ENCODE measurements around the gene TGM4. TPM values are rescaled to one million over a fixed set of nuclear protein-coding genes. Genes with fewer than 3 reads are reported as not detected.
A peak's percentile ranks its signal among the peaks of the same experiment; 100 is the strongest.

Gene TGM4
- not detected in 2 replicates for total RNA-seq (2013; cell fraction: nucleolus; rRNA removed)
- not detected in 2 replicates for total RNA-seq (2014; rRNA removed)
- not detected in 2 replicates for total RNA-seq (2014; rRNA removed; fragmentation: Illumina TruSeq; extraction: Trizol)
- total RNA-seq (2021) = not detected in 2 replicates
- polyA plus RNA-seq (2011; ENCODE audit: low read depth) = not detected
- not detected in 2 replicates for polyA plus RNA-seq (2011; rRNA removed)
- 0.03 TPM in 1 of 2 replicates, not detected in the other for polyA plus RNA-seq (2011; cell fraction: cytosol; rRNA removed)
- 0.03 TPM in 1 of 2 replicates, not detected in the other for polyA plus RNA-seq (2011; cell fraction: nucleus; rRNA removed)
- not detected in 2 replicates for polyA plus RNA-seq (2012)
- not detected in 2 replicates for polyA plus RNA-seq (2014; fragmentation: Illumina TruSeq; extraction: Trizol)
- polyA plus RNA-seq (2014; fragmentation: Nextera tagmentation; extraction: Ambion mirVana) = not detected
- not detected in 2 replicates for polyA plus RNA-seq (2014; rRNA removed)
- not detected for polyA plus RNA-seq (2016; fragmentation: Nextera tagmentation; extraction: Ambion mirVana)
- polyA minus RNA-seq (2011; rRNA and poly(A)+ RNA removed) = 0.05 TPM in 1 of 2 replicates, not detected in the other
- not detected in 2 replicates for polyA minus RNA-seq (2011; cell fraction: cytosol; rRNA and poly(A)+ RNA removed)
- not detected in 2 replicates for polyA minus RNA-seq (2011; cell fraction: nucleus; rRNA and poly(A)+ RNA removed)
- percentile 7 among the genes with signal in this experiment for Bru-seq, nascent RNA
- percentile 5 among the genes with signal in this experiment for BruChase-seq, experiment 1, labeled RNA remaining after a 6-hour chase
- BruChase-seq, experiment 2, labeled RNA remaining after a 2-hour chase = percentile 5 among the genes with signal in this experiment
- long read RNA-seq, experiment 1 = 0 reads
- long read RNA-seq, experiment 2 = 0 reads

GRCh38 chr3:44874308-44874707 is at the start of gene TGM4:
Gene TGM4 (plus strand): TSS chr3:44874608. CDS start chr3:44874679, 71 bp downstream.
- no peak within 1 kb of the TSS for H3K9ac ChIP-seq (ENCODE audit: control insufficient read depth, insufficient read depth, low read length)
- DNase-seq (ENCODE audit: low read depth, low spot score) = no peak
- H3K36me3 ChIP-seq (ENCODE audit: control insufficient read depth in 2 of 2, insufficient read depth in 2 of 2, low read length in 1 of 2) = no peaks in the 10 kb centered on the region
- intact Hi-C loops (cut with micrococcal nuclease; ENCODE audit: unreplicated experiment) (no loop called here), in situ Hi-C loops (cut with MboI) (no loop called here)
- no peak for ATAC-seq
- ChIA-PET SMC1A (ENCODE audit: uncharacterized antibody, unreplicated experiment) (no interaction called here), RAD21 (ENCODE audit: unreplicated experiment) (no interaction called here), POLR2A (no interaction called here), CTCF (interaction anchor here (0.6 kb wide), 1 partner anchor 12 kb away, joined by 3 read pairs; no protein-coding TSS in a partner anchor)
- WGBS (ENCODE audit: insufficient coverage, insufficient replicate concordance, low lambda C conversion rate, missing lambda C conversion rate) = 38% methylated on average over 5 of the region's 5 CpGs
- H3K27me3 ChIP-seq (replicated peaks in 1 of 2; ENCODE audit: control insufficient read depth in 2 of 2, insufficient read depth in 2 of 2, low read length in 1 of 2) = no peaks in the 10 kb centered on the region
- H3K4me1 ChIP-seq (ENCODE audit: control insufficient read depth, insufficient read depth, low read length) = no peaks in the 10 kb centered on the region
- no TSS peak for BruUV-seq (replicated peaks)
- H3K27ac ChIP-seq (ENCODE audit: control insufficient read depth, insufficient read depth) = no peak within 1 kb of the TSS
- no peak for FAIRE-seq
- no peaks in the 10 kb centered on the region for H3K9me3 ChIP-seq (replicated peaks; ENCODE audit: control insufficient read depth, insufficient read depth, low read length)
- no peaks in the 10 kb centered on the region for H4K20me1 ChIP-seq (ENCODE audit: control insufficient read depth, insufficient read depth)
- TF ChIP-seq POLR2A (IDR thresholded peaks at IDR 0.05; ENCODE audit: low read depth, low read length) (no peak), SMC3 (IDR thresholded peaks at IDR 0.05; ENCODE audit: borderline replicate concordance, low read length) (no peak), SP1 (IDR thresholded peaks at IDR 0.05; ENCODE audit: low read depth, low read length) (no peak), CHD4 (IDR thresholded peaks at IDR 0.05) (no peak), MTA3 (IDR thresholded peaks at IDR 0.05; ENCODE audit: borderline replicate concordance, low read length) (no peak), RBBP5 (conservative IDR thresholded peaks at IDR 0.05) (no peak), NKRF (conservative IDR thresholded peaks at IDR 0.05) (no peak), CBX5 (IDR thresholded peaks at IDR 0.05; ENCODE audit: low read depth) (no peak), EZH2 (IDR thresholded peaks at IDR 0.05; ENCODE audit: borderline replicate concordance, control insufficient read depth, low read depth, low read length) (no peak), ZNF592 (IDR thresholded peaks at IDR 0.05) (no peak), MXI1 (IDR thresholded peaks at IDR 0.05; ENCODE audit: low read depth, low read length) (no peak), FOXK2 (IDR thresholded peaks at IDR 0.05) (no peak), POU2F2 (IDR thresholded peaks at IDR 0.05; ENCODE audit: borderline replicate concordance, low read depth, low read length) (no peak)
- TF ChIP-seq, protein P1, sequence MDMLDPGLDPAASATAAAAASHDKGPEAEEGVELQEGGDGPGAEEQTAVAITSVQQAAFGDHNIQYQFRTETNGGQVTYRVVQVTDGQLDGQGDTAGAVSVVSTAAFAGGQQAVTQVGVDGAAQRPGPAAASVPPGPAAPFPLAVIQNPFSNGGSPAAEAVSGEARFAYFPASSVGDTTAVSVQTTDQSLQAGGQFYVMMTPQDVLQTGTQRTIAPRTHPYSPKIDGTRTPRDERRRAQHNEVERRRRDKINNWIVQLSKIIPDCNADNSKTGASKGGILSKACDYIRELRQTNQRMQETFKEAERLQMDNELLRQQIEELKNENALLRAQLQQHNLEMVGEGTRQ (IDR thresholded peaks at IDR 0.05; ENCODE audit: borderline replicate concordance, low read depth, low read length) = no peak
- no peaks in the 10 kb centered on the region for H3K79me2 ChIP-seq (ENCODE audit: control insufficient read depth, insufficient read depth, low read length)
- no peak within 1 kb of the TSS for H3K4me3 ChIP-seq
- no peak within 1 kb of the TSS for H3K4me2 ChIP-seq (ENCODE audit: control insufficient read depth, insufficient read depth)
- no peak within 1 kb of the TSS for H2AFZ ChIP-seq (ENCODE audit: control insufficient read depth, low read depth, low read length)

Measured in GM12878 (cell line).